SU-DHL-6 (cell line): Measurements from ENCODE around the gene ST8SIA2.

Source experiments
- H2AFZ ChIP-seq: fragments of 200-600 bp; sonication (generic); 2 replicates; pipeline ENCODE4 v1.6.1; 2014; ENCODE audit warnings: low read depth, mild to moderate bottlenecking, moderate library complexity, mixed read lengths, antibody characterized with exemption, low read length; ENCODE audit not compliant: severe bottlenecking
- H3F3A ChIP-seq: fragments of 200-600 bp; shearing (Covaris generic); 2 replicates; pipeline ENCODE4 v1.6.0; 2016; ENCODE audit warnings: antibody characterized with exemption, mild to moderate bottlenecking; ENCODE audit not compliant: insufficient read depth
- H3K27ac ChIP-seq: fragments of 200-600 bp; sonication (generic); 2 replicates; pipeline ENCODE4 v1.5.1; 2016; ENCODE audit warnings: low read depth, mild to moderate bottlenecking, low read length, moderate library complexity, mixed read lengths
- H3K27me3 ChIP-seq: fragments of 200-600 bp; sonication (generic), shearing (Covaris generic); 2 replicates; pipeline ENCODE4 v1.6.0; 2014; ENCODE audit warnings: mild to moderate bottlenecking, low read length
- H3K36me3 ChIP-seq: fragments of 200-600 bp; sonication (generic); 2 replicates; pipeline ENCODE4 v1.6.1; 2014; ENCODE audit warnings: mild to moderate bottlenecking, low read length, mixed read lengths
- H3K4me2 ChIP-seq: fragments of 300-600, 200-600 bp; shearing (Covaris generic), sonication (generic); 2 replicates; pipeline ENCODE4 v1.6.0; 2014; ENCODE audit warnings: low read length, low read depth, mild to moderate bottlenecking; ENCODE audit not compliant: poor library complexity, severe bottlenecking
- H3K4me3 ChIP-seq: fragments of 200-600 bp; sonication (generic); 2 replicates; pipeline ENCODE4 v1.5.1; 2014; ENCODE audit warnings: antibody characterized with exemption, low read length, mild to moderate bottlenecking, mixed read lengths; ENCODE audit not compliant: insufficient read depth, poor library complexity, severe bottlenecking
- H3K79me2 ChIP-seq: fragments of 200-600 bp; sonication (generic); 2 replicates; pipeline ENCODE4 v1.6.1; 2014; ENCODE audit warnings: mild to moderate bottlenecking, low read length, moderate library complexity; ENCODE audit not compliant: insufficient read depth
- H3K9ac ChIP-seq: fragments of 200-600 bp; sonication (generic); 2 replicates; pipeline ENCODE4 v1.7.0; 2014; ENCODE audit warnings: mild to moderate bottlenecking, low read length
- H3K9me2 ChIP-seq: fragments of 200-600 bp; sonication (generic); replicated peaks from 2 replicates; pipeline ENCODE4 v1.6.1; 2014; ENCODE audit warnings: low read length; ENCODE audit not compliant: insufficient read depth
- H3K9me3 ChIP-seq: fragments of 200-600 bp; sonication (generic); 2 replicates; pipeline ENCODE4 v1.6.1; 2014; ENCODE audit warnings: low read length, mixed read lengths; ENCODE audit not compliant: insufficient read depth
- H4K20me1 ChIP-seq: fragments of 200-600 bp; sonication (generic); 2 replicates; pipeline ENCODE4 v1.6.1; 2014; ENCODE audit warnings: low read depth, mild to moderate bottlenecking, antibody characterized with exemption, low read length, moderate library complexity, mixed read lengths
- CTCF ChIP-seq: fragments of 200-600 bp; sonication (generic); IDR thresholded peaks from one replicate; pipeline ENCODE4 v1.5.1; 2017; ENCODE audit warnings: antibody characterized with exemption, mild to moderate bottlenecking, low read length, moderate library complexity; ENCODE audit not compliant: insufficient read depth, poor library complexity, severe bottlenecking
- EZH2phosphoT487 ChIP-seq: fragments of 200-600 bp; sonication (generic), shearing (Covaris generic); conservative IDR thresholded peaks from 2 replicates; pipeline ENCODE4 v1.6.1; 2018; ENCODE audit warnings: mild to moderate bottlenecking, antibody characterized with exemption, low read length, moderate library complexity, mixed read lengths

ST8SIA2 gene

GRCh38 chr15:92462424-92463125 lies 68.9 kb downstream of the ST8SIA2 start:
- Histone ChIP-seq H4K20me1 (no peaks in the 10 kb centered on the region), H3K4me3 (no peak overlapping the region), H3K9me2 (no peaks in the 10 kb centered on the region), H3K9ac (no peak overlapping the region), H3K27me3 (no peaks in the 10 kb centered on the region), H3K9me3 (no peaks in the 10 kb centered on the region), H2AFZ (no peak overlapping the region), H3K4me2 (no peak overlapping the region), H3K79me2 (no peaks in the 10 kb centered on the region), H3K27ac (no peak overlapping the region), H3K36me3 (no peaks in the 10 kb centered on the region), H3F3A (no peaks in the 10 kb centered on the region)
- TF ChIP-seq EZH2phosphoT487 (no peak), CTCF (no peak)

- Histone ChIP-seq H4K20me1 (no peaks in the 10 kb centered on the region), H3K27me3 (no peaks in the 10 kb centered on the region), H3K79me2 (no peaks in the 10 kb centered on the region)
Observed at GRCh38 chr15:92463352-92463751, 69.7 kb downstream of the ST8SIA2 start.

GRCh38 chr15:92463826-92464225 lies 70.1 kb downstream of the ST8SIA2 start:
- Histone ChIP-seq H3K27me3 (no peaks in the 10 kb centered on the region), H3F3A (no peaks in the 10 kb centered on the region)

More at GRCh38 chr15:92463352-92463751, 69.7 kb downstream of the ST8SIA2 start:
- TF ChIP-seq CTCF (no peak), EZH2phosphoT487 (no peak)
- no peak overlapping the region for H3K9ac ChIP-seq
- no peaks in the 10 kb centered on the region for H3K9me3 ChIP-seq
- no peak overlapping the region for H3K4me3 ChIP-seq
- no peaks in the 10 kb centered on the region for H3K36me3 ChIP-seq
- no peak overlapping the region for H2AFZ ChIP-seq
- H3F3A ChIP-seq: no peaks in the 10 kb centered on the region
- no peak overlapping the region for H3K4me2 ChIP-seq
- no peaks in the 10 kb centered on the region for H3K9me2 ChIP-seq
- H3K27ac ChIP-seq: no peak overlapping the region

More at GRCh38 chr15:92463826-92464225, 70.1 kb downstream of the ST8SIA2 start:
- TF ChIP-seq EZH2phosphoT487: no peak
- TF ChIP-seq CTCF: no peak
- Histone ChIP-seq H3K79me2 (no peaks in the 10 kb centered on the region), H3K27ac (no peak overlapping the region), H3K4me3 (no peak overlapping the region), H3K9me3 (no peaks in the 10 kb centered on the region), H4K20me1 (no peaks in the 10 kb centered on the region), H3K9me2 (no peaks in the 10 kb centered on the region), H3K36me3 (no peaks in the 10 kb centered on the region), H3K4me2 (no peak overlapping the region), H3K9ac (no peak overlapping the region), H2AFZ (no peak overlapping the region)
